ENCODE measurements around the gene ZBTB1. TPM values are rescaled to one million over a fixed set of nuclear protein-coding genes. Genes with fewer than 3 reads are reported as not detected.
"Not testable (repeated sequence)": the region's sequence is repeated elsewhere in the genome, so short reads cannot be mapped to it uniquely, and the experiment has no call there.

Gene ZBTB1
- total RNA-seq, 4 donors from 2014 or later, result 16.1 to 126 (median 82.4) TPM

DNA sequence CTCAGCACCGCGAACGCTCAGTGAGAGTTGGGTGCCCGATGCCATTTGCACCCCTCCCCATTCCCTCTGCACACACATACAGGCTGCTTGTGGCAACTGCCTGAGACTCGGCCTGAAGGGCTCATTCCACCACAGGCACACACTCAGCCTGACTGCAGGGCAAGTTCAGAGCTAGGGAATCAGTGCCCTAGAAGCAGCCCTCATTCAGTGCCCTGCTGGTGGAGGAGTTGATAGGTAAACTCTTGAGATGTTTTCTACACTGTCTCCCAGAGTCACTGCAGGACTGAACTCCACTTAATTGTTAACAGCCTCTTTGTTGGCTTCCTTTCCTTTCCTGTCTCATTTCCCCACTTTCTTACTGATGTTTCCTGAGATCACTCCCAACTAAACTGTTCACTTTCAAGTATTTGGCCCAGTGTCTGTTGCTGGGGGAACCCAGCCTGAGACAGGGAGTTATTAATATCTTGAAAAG, 62.1 kb downstream of the ZBTB1 start:
- Histone ChIP-seq H3K27ac (peak overlapping the region; percentile 59 to 79), H3K36me3 (no peaks in the 10 kb centered on the region), H3K9me3 (no peaks in the 10 kb centered on the region), H3K27me3 (no peaks in the 10 kb centered on the region), H3K4me1 (peaks cover 0 to 3% of the 10 kb centered on the region in 2 donors), H3K4me3 (no peak overlapping the region)
- intact Hi-C loops (cut with DNase I; ENCODE audit: low total_unique reads), result no loop called here
- TF ChIP-seq, protein P1, sequence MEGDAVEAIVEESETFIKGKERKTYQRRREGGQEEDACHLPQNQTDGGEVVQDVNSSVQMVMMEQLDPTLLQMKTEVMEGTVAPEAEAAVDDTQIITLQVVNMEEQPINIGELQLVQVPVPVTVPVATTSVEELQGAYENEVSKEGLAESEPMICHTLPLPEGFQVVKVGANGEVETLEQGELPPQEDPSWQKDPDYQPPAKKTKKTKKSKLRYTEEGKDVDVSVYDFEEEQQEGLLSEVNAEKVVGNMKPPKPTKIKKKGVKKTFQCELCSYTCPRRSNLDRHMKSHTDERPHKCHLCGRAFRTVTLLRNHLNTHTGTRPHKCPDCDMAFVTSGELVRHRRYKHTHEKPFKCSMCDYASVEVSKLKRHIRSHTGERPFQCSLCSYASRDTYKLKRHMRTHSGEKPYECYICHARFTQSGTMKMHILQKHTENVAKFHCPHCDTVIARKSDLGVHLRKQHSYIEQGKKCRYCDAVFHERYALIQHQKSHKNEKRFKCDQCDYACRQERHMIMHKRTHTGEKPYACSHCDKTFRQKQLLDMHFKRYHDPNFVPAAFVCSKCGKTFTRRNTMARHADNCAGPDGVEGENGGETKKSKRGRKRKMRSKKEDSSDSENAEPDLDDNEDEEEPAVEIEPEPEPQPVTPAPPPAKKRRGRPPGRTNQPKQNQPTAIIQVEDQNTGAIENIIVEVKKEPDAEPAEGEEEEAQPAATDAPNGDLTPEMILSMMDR (IDR thresholded peaks at IDR 0.05), result no peak
- no peak for TF ChIP-seq POLR2A (IDR thresholded peaks at IDR 0.05)
- no peak for DNase-seq

DNA sequence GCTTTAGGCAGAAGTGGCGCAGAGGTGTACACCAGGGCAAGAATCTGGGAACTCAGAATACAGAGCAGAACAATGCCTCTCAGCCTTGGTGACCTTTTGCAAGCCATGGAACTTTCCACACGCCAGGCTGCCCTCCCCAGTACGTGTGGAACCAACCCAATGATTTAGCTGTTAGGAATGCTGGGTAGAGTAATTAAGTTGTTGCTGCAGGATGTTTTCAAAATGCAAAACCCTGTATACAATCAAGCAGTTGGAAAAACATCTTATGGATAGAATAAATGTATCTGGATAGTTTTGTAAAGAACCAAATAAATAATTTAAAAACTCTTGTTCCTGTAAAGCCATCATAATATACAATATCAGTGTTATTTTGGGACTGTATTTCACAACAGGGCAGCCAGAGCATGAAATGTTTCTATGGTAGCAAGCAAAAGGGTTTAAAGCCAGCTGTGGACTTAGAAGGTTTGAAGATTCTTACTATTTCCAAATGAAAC, 64.6 kb downstream of the ZBTB1 start:
- H3K4me1 ChIP-seq, result peaks cover 0 to 3% of the 10 kb centered on the region in 2 donors
- DNase-seq, result peak; percentile 50 to 69
- H3K27ac ChIP-seq, result peak overlapping the region; percentile 32 to 79
- intact Hi-C loops (cut with DNase I; ENCODE audit: low total_unique reads), result no loop called here
- TF ChIP-seq, protein P1 (IDR thresholded peaks at IDR 0.05), result no peak
- no peak for TF ChIP-seq POLR2A (IDR thresholded peaks at IDR 0.05)
- no peaks in the 10 kb centered on the region for H3K27me3 ChIP-seq
- H3K36me3 ChIP-seq, result no peaks in the 10 kb centered on the region
- H3K4me3 ChIP-seq, result no peak overlapping the region
- no peaks in the 10 kb centered on the region for H3K9me3 ChIP-seq

DNA sequence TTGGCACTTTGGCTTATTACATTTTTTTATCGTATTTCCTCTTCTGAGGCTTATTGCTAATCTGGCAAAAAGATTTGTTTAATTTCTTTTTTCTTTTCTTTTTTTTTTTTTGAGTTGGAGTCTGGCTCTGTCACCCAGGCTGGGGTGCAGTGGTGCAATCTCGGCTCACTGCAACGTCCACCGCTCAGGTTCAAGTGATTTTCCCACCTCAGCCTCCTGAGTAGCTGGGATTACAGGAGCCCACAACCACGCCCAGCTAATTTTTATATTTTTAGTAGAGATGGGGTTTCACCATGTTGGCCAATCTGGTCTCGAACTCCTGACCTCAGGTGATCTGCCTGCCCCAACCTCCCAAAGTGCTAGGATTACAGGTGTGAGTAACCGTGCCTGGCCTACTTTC, 65.1 kb downstream of the ZBTB1 start:
- intact Hi-C loops (cut with DNase I; ENCODE audit: low total_unique reads); DNase-seq; H3K4me1 ChIP-seq; H3K27me3 ChIP-seq; H3K9me3 ChIP-seq; H3K36me3 ChIP-seq; H3K4me3 ChIP-seq: not testable (repeated sequence)
- H3K27ac ChIP-seq, result peak overlapping the region; percentile 32 to 79

DNA sequence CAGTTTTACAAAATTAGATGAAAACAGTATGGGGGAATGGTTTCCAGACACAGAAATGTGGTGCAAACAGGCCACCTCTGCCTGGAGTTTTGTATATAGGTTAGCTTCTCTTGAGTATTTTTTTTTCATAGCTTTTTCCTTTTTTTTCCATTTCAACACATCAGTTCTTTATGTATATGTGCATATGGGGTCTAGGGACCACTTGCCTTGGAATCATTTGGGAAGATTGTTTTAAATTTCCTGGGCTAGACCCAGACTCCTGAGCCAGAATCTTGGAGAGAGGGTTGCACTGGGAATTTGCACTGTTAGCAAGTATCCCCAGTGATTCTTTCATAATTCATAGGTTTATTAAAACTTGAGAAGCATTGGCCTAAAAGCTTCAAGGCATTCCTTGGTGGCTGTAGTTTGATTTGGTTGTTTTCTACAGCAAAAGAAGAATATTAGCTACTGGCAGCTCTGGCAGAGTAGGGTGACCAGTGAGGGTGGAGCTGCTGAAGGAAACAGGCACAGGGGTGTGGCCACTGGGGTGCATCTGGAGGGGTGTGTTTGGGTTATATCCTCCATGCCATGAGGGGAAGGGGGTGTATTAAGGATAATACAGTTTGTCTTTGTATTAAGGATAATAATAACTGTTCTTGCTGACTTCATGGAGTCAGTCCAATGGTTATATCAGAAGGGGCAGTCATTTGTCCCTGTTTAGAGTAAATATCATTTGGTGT, 68.0 kb downstream of the ZBTB1 start:
- no peaks in the 10 kb centered on the region for H3K27me3 ChIP-seq
- no peak overlapping the region for H3K4me3 ChIP-seq
- H3K36me3 ChIP-seq, result no peaks in the 10 kb centered on the region
- DNase-seq, result no peak
- no peaks in the 10 kb centered on the region for H3K4me1 ChIP-seq
- intact Hi-C loops (cut with DNase I; ENCODE audit: low total_unique reads), result no loop called here
- TF ChIP-seq, protein P1 (IDR thresholded peaks at IDR 0.05), result no peak
- no peak for TF ChIP-seq POLR2A (IDR thresholded peaks at IDR 0.05)
- no peak overlapping the region for H3K27ac ChIP-seq
- no peaks in the 10 kb centered on the region for H3K9me3 ChIP-seq

DNA sequence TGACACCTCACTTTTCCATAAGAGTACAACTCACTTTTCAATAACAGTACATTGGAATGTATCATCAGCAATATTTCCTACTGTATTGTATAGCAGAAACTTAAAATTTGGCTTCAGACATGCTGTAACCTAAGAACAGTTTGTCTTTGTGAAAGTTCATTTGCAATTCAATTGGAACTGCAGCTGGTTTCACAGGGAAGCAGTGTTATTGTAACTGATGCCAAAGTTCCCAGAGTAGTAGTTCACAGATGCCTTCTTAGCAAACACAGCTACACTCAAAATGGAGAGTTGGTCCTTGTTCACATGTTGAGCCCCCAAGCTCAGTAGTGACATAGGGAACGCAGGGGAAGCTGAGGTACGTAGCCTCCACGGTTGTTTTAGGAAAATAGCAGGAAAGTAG, 68.5 kb downstream of the ZBTB1 start:
- no peaks in the 10 kb centered on the region for H3K4me1 ChIP-seq
- H3K36me3 ChIP-seq, result no peaks in the 10 kb centered on the region
- no peak for DNase-seq
- H3K27me3 ChIP-seq, result no peaks in the 10 kb centered on the region
- H3K9me3 ChIP-seq, result no peaks in the 10 kb centered on the region
- intact Hi-C loops (cut with DNase I; ENCODE audit: low total_unique reads), result no loop called here
- H3K27ac ChIP-seq, result no peak overlapping the region
- no peak overlapping the region for H3K4me3 ChIP-seq
- no peak for TF ChIP-seq POLR2A (IDR thresholded peaks at IDR 0.05)

Small RNAs within 50 kb of the gene (small RNA-seq; reads per million reads assigned to genes)
- gene AL049869.4, result not detected

Other genes starting within 250 kb of the ZBTB1 start
- 1 to 10 TPM in 3 of 4 donors, under 1 TPM in 1; 0.41 to 8.2 (median 3.9) TPM for gene ESR2, start 210.4 kb upstream of the ZBTB1 start, total RNA-seq
- gene MTHFD1, start 116.4 kb upstream of the ZBTB1 start, total RNA-seq, result 100 to 1,000 TPM in 1 of 4 donors, 10 to 100 TPM in 3; 13.5 to 145 (median 50.0) TPM
- 1 to 10 TPM in 2 of 4 donors, under 1 TPM in 2; 0.51 to 5.3 (median 2.8) TPM for gene AKAP5, start 39.3 kb upstream of the ZBTB1 start, total RNA-seq
- gene ZBTB25, start 932 bp upstream of the ZBTB1 start, total RNA-seq, result 10 to 100 TPM in 3 of 4 donors, 1 to 10 TPM in 1; 4.6 to 34.4 (median 11.2) TPM
- gene HSPA2, start 36.0 kb downstream of the ZBTB1 start, total RNA-seq, result 10 to 100 TPM; 21.8 to 68.1 (median 26.8) TPM
- gene PPP1R36, start 45.2 kb downstream of the ZBTB1 start, total RNA-seq, result 1 to 10 TPM in 1 of 4 donors, under 1 TPM in 1, not detected in 2; 0.70 to 1.2 TPM
- gene PLEKHG3, start 199.7 kb downstream of the ZBTB1 start, total RNA-seq, result 100 to 1,000 TPM in 1 of 4 donors, 10 to 100 TPM in 3; 40.5 to 178 (median 59.7) TPM